GM12801 (cell line): Measurements from ENCODE around the gene POLK.

Experiments
- TF ChIP-seq, protein P1 (sequence below): IDR thresholded peaks from one replicate; pipeline ENCODE4 v1.5.1; 2011; ENCODE audit warnings: control low read depth; ENCODE audit not compliant: insufficient read length; ENCODE audit errors: extremely low read depth

Gene POLK

GRCh38 chr5:75511435-75512382 lies at the start of gene POLK, which contains the start of gene CERT1:
POLK (plus strand) TSS chr5:75511891.
CERT1 (minus strand) TSS chr5:75511629; CDS start chr5:75511207, 422 bp downstream.
- TF ChIP-seq, protein P1, sequence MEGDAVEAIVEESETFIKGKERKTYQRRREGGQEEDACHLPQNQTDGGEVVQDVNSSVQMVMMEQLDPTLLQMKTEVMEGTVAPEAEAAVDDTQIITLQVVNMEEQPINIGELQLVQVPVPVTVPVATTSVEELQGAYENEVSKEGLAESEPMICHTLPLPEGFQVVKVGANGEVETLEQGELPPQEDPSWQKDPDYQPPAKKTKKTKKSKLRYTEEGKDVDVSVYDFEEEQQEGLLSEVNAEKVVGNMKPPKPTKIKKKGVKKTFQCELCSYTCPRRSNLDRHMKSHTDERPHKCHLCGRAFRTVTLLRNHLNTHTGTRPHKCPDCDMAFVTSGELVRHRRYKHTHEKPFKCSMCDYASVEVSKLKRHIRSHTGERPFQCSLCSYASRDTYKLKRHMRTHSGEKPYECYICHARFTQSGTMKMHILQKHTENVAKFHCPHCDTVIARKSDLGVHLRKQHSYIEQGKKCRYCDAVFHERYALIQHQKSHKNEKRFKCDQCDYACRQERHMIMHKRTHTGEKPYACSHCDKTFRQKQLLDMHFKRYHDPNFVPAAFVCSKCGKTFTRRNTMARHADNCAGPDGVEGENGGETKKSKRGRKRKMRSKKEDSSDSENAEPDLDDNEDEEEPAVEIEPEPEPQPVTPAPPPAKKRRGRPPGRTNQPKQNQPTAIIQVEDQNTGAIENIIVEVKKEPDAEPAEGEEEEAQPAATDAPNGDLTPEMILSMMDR, result no peak

DNA sequence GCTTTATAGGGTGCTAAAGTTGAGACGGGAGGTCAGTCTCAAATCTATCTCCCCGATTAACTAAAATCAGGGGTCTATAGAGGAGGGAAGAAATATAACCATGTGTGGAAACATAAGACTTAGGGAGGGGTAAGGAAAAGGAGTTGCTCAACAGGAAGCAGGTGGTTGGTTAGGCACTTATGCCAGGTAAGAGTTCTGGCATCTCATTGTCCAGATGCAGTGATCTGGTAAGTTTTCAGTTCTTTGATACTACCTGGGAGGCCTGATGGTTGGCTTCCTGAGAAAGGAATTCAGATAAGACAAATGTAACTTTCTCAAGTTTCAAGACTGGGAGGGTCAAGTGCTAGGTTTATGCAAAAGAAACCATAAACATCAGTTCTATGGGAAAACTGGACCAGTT lies 48.0 kb upstream of the POLK start:
- TF ChIP-seq, protein P1, result no peak

DNA sequence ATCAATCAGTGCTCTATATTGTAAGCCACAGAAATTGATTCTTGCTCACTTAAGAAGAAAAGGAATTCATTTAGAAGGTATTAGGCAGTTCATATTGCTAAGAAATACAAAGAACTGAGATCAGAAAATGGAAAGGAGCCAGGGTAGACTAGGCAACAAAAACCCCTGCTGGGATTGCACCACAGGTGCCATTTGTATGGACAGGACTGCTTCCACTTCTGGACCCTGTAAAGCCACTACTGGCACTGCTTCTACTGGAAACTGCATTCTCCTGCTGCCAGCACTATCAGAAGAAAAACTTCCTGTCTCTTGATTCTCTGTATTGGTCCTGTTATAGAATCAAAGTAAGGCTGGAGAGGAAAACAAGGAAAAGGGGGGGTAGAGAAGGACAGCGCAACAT lies 46.2 kb upstream of the POLK start:
- TF ChIP-seq, protein P1, result no peak

DNA sequence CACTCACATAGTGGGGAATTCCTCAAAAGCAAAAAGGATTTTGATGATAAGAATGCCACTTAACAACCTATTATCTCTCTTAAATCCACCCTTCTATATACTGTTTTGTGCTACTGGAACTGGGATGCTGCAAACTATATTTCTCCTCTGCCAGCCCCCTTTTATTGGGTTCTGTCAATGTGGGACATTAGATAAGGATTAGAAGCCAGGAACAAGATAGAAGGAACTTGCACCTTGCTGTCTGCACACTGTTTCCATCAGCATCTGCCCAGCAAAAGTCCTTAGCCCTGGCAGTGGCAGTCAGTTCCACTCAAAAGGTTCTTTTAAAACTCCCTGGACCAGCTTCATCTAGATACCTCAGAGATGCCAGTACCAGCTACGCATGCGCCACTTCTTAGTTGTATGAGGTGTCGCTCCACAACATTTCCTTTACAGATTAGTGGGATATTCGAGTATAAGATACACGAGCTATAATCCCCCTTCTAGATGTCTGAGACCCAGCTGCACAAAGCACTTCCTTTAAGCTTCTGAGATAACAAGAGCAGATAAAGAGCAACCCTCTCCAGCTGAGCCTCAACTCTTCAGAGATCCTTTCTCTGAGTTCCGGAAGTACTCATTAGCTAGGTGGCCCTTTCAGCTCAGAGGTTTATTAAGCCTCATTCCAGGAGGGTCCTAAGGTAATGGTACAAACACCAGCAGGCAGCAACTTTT lies 45.5 kb upstream of the POLK start:
- TF ChIP-seq, protein P1, result no peak

GRCh38 chr5:75468593-75468992 lies 43.1 kb upstream of the POLK start:
- TF ChIP-seq, protein P1, result no peak

- TF ChIP-seq, protein P1, result no peak
These were observed 42.7 kb upstream of the POLK start for GRCh38 chr5:75469017-75469416.

DNA sequence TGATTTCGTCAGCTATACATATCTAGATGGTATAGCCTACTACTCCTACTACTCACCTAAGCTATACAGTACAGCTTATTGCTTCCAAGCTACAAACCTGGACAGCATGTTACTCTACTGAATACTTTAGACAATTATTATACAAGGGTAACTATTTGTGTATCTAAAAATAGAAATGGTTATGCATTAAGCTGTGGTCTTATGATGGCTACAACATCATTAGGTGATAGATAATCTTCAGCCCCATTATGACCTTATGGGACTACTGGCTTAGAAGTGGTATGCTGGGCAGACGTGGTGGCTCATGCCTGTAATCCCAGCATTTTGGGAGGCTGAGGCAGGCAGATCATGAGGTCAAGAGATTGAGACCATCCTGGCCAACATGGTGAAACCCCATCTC lies 40.5 kb upstream of the POLK start:
- TF ChIP-seq, protein P1, result no peak
